OCI-LY3 (cell line): Measurements from ENCODE around the gene ZNF585A.

Experiments
- H2AFZ ChIP-seq: fragments of 200-600, 300-600 bp; shearing (Covaris generic); 2 replicates; pipeline ENCODE4 v1.6.0; 2014; ENCODE audit warnings: antibody characterized with exemption, low read depth, low read length
- H3K27ac ChIP-seq: fragments of 200-600, 300-600 bp; sonication (generic); 2 replicates; pipeline ENCODE4 v1.5.1; 2014; ENCODE audit warnings: mild to moderate bottlenecking, low read length, moderate library complexity, mixed read lengths
- H3K27me3 ChIP-seq: fragments of 200-600, 300-600 bp; sonication (generic); 2 replicates; pipeline ENCODE4 v1.6.1; 2014; ENCODE audit warnings: low read depth, low read length, mixed read lengths
- H3K36me3 ChIP-seq: fragments of 200-600, 300-600 bp; sonication (generic); replicated peaks from 2 replicates; pipeline ENCODE3; 2014; ENCODE audit warnings: low read depth, low read length, mixed read lengths
- H3K4me1 ChIP-seq: fragments of 300-600, 200-600 bp; sonication (generic); 2 replicates; pipeline ENCODE4 v1.6.1; 2014; ENCODE audit warnings: low read length, mixed read lengths
- H3K4me2 ChIP-seq: fragments of 200-600, 300-600 bp; sonication (generic); 2 replicates; pipeline ENCODE4 v1.6.1; 2014; ENCODE audit warnings: low read length, mixed read lengths
- H3K4me3 ChIP-seq: fragments of 300-600, 200-600 bp; sonication (generic); 2 replicates; pipeline ENCODE4 v1.5.1; 2014; ENCODE audit warnings: antibody characterized with exemption, mild to moderate bottlenecking, low read length, moderate library complexity
- H3K79me2 ChIP-seq: fragments of 300-600, 200-600 bp; shearing (Covaris generic); 2 replicates; pipeline ENCODE4 v1.6.1; 2014; ENCODE audit warnings: mild to moderate bottlenecking, low read length, mixed read lengths
- H3K9ac ChIP-seq: fragments of 300-600, 200-600 bp; shearing (Covaris generic); 2 replicates; pipeline ENCODE4 v1.6.0; 2014; ENCODE audit warnings: mild to moderate bottlenecking, low read length, moderate library complexity
- H3K9me3 ChIP-seq: fragments of 200-600, 300-600 bp; shearing (Covaris generic); 2 replicates; pipeline ENCODE4 v1.6.1; 2014; ENCODE audit warnings: low read length, mixed read lengths; ENCODE audit not compliant: insufficient read depth
- H4K20me1 ChIP-seq: fragments of 200-600, 300-600 bp; sonication (generic); 2 replicates; pipeline ENCODE4 v1.6.1; 2016; ENCODE audit warnings: low read length, mixed read lengths; ENCODE audit not compliant: insufficient read depth
- EZH2phosphoT487 ChIP-seq: fragments of 200-600 bp; shearing (Covaris generic); IDR thresholded peaks from 2 replicates; pipeline ENCODE4 v1.6.1; 2018; ENCODE audit warnings: antibody characterized with exemption, mixed run types, low read depth
- TF ChIP-seq, protein P1 (sequence below): fragments of 200-600, 300-600 bp; sonication (generic); IDR thresholded peaks from 2 replicates; pipeline ENCODE4 v1.5.1; 2014; ENCODE audit warnings: antibody characterized with exemption, low read length, low read depth

ZNF585A gene

DNA sequence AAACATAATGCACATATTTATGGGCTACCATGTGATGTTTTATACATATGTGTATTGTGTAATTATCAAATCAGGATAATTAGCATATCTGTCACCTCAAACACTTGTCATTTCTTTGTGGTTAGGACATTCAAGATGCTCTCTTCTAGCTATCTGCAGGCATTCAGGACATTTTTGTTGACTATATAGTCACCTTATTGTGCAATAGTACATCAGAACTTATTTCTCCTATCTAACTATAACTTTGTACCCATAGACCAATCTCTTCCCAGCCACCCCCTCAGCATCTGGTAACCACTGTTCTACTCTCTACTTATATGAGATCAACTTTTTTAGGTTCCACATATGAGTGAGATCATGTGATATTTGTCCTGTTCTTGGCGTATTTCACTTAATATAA lies 73.9 kb downstream of the ZNF585A start:
- H3K4me1 ChIP-seq, result no peaks in the 10 kb centered on the region
- no peaks in the 10 kb centered on the region for H4K20me1 ChIP-seq
- H3K4me2 ChIP-seq, result no peak overlapping the region
- no peak overlapping the region for H2AFZ ChIP-seq
- no peak overlapping the region for H3K4me3 ChIP-seq
- no peak overlapping the region for H3K27ac ChIP-seq
- peaks cover 17% of the 10 kb centered on the region for H3K9me3 ChIP-seq
- H3K27me3 ChIP-seq, result no peaks in the 10 kb centered on the region
- no peaks in the 10 kb centered on the region for H3K79me2 ChIP-seq
- H3K36me3 ChIP-seq, result peaks cover 85% of the 10 kb centered on the region
- TF ChIP-seq EZH2phosphoT487, result no peak
- TF ChIP-seq, protein P1, sequence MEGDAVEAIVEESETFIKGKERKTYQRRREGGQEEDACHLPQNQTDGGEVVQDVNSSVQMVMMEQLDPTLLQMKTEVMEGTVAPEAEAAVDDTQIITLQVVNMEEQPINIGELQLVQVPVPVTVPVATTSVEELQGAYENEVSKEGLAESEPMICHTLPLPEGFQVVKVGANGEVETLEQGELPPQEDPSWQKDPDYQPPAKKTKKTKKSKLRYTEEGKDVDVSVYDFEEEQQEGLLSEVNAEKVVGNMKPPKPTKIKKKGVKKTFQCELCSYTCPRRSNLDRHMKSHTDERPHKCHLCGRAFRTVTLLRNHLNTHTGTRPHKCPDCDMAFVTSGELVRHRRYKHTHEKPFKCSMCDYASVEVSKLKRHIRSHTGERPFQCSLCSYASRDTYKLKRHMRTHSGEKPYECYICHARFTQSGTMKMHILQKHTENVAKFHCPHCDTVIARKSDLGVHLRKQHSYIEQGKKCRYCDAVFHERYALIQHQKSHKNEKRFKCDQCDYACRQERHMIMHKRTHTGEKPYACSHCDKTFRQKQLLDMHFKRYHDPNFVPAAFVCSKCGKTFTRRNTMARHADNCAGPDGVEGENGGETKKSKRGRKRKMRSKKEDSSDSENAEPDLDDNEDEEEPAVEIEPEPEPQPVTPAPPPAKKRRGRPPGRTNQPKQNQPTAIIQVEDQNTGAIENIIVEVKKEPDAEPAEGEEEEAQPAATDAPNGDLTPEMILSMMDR, result no peak
- no peak overlapping the region for H3K9ac ChIP-seq

DNA sequence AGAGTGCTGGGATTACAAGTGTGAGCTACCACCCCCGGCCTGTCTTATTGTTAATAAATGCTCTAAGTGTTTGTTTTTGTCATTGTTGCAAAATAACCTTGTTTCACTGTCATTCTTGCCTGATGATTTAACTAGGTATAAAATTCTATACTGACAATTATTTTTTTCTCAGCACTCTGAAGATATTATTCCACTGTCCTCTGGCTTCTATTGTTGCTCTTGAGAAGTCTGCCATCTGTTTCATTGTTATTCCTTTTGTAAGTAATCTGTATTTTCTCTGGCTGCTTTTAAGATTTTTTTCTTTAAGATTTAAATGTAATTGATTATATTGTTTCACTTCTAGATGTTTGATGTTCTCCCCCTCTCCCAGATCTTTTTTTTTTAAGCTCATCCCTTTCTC lies 76.6 kb downstream of the ZNF585A start:
- Histone ChIP-seq H3K79me2 (no peaks in the 10 kb centered on the region), H3K27me3 (no peaks in the 10 kb centered on the region), H3K9ac (no peak overlapping the region), H3K27ac (no peak overlapping the region), H3K36me3 (peaks cover 85% of the 10 kb centered on the region), H3K9me3 (peaks cover 8% of the 10 kb centered on the region), H4K20me1 (no peaks in the 10 kb centered on the region), H3K4me1 (no peaks in the 10 kb centered on the region), H3K4me3 (no peak overlapping the region), H3K4me2 (no peak overlapping the region), H2AFZ (no peak overlapping the region)
- TF ChIP-seq, protein P1, result no peak
- TF ChIP-seq EZH2phosphoT487, result no peak
